Neural cell (in vitro differentiated cells): ENCODE measurements around the gene HDAC5. TPM values are rescaled to one million over a fixed set of nuclear protein-coding genes. Genes with fewer than 3 reads are reported as not detected.

Experiments
- H2AFZ ChIP-seq: fragments of 200-600, 300-800 bp; sonication (generic), shearing (Covaris generic); 2 replicates; pipeline ENCODE4 v1.6.0; 2014; ENCODE audit warnings: low read depth, mild to moderate bottlenecking, antibody characterized with exemption, low read length, moderate library complexity
- H3F3A ChIP-seq: fragments of 200-600 bp; shearing (Covaris generic); 2 replicates; pipeline ENCODE4 v1.6.1; 2016; ENCODE audit warnings: mild to moderate bottlenecking, moderate library complexity, mixed read lengths, antibody characterized with exemption, low read length; ENCODE audit not compliant: insufficient read depth, poor library complexity, severe bottlenecking
- H3K27ac ChIP-seq: fragments of 200-600, 300-800 bp; sonication (generic), shearing (Covaris generic); 2 replicates; pipeline ENCODE4 v1.5.1; 2014; ENCODE audit warnings: mild to moderate bottlenecking, low read length, moderate library complexity
- H3K27me3 ChIP-seq: fragments of 300-800, 200-600 bp; sonication (generic), shearing (Covaris generic); 2 replicates; pipeline ENCODE4 v1.6.0; 2014; ENCODE audit warnings: mild to moderate bottlenecking, low read depth, low read length, moderate library complexity; ENCODE audit not compliant: insufficient read depth
- H3K36me3 ChIP-seq: fragments of 300-800, 200-600 bp; sonication (generic), shearing (Covaris generic); 2 replicates; pipeline ENCODE4 v1.5.1; 2014; ENCODE audit warnings: mild to moderate bottlenecking, antibody characterized with exemption, low read length, moderate library complexity; ENCODE audit not compliant: insufficient read depth
- H3K4me2 ChIP-seq: fragments of 300-800, 200-600 bp; sonication (generic), shearing (Covaris generic); 2 replicates; pipeline ENCODE4 v1.6.0; 2014; ENCODE audit warnings: mild to moderate bottlenecking, low read length
- H3K4me3 ChIP-seq: fragments of 300-800, 200-600 bp; sonication (generic), shearing (Covaris generic); 2 replicates; pipeline ENCODE4 v1.5.1; 2014; ENCODE audit warnings: mild to moderate bottlenecking, low read length, moderate library complexity
- H3K79me2 ChIP-seq: fragments of 200-600 bp; shearing (Covaris generic); replicated peaks from 2 replicates; pipeline ENCODE4 v1.6.0; 2014; ENCODE audit warnings: mild to moderate bottlenecking, low read length, moderate library complexity; ENCODE audit not compliant: insufficient read depth
- H3K9ac ChIP-seq: fragments of 300-800, 200-600 bp; sonication (generic), shearing (Covaris generic); 2 replicates; pipeline ENCODE4 v1.6.1; 2016; ENCODE audit warnings: mild to moderate bottlenecking, low read length, mixed read lengths
- H3K9me2 ChIP-seq: fragments of 200-600 bp; shearing (Covaris generic); 2 replicates; pipeline ENCODE4 v1.6.1; 2016; ENCODE audit warnings: mild to moderate bottlenecking, low read length, mixed read lengths; ENCODE audit not compliant: insufficient read depth
- H3K9me3 ChIP-seq: fragments of 200-600, 300-800 bp; sonication (generic), shearing (Covaris generic); 2 replicates; pipeline ENCODE4 v1.6.1; 2016; ENCODE audit warnings: mild to moderate bottlenecking, mixed run types, low read length, moderate library complexity, mixed read lengths
- H4K20me1 ChIP-seq: fragments of 200-600 bp; shearing (Covaris generic); 2 replicates; pipeline ENCODE4 v1.6.1; 2016; ENCODE audit warnings: mild to moderate bottlenecking, mixed run types; ENCODE audit not compliant: insufficient read depth
- EZH2 ChIP-seq: fragments of 200-600, 300-800 bp; shearing (Covaris generic), sonication (generic); IDR thresholded peaks from 2 replicates; pipeline ENCODE4 v1.6.1; 2014; ENCODE audit warnings: antibody characterized with exemption, low read length, borderline replicate concordance, mild to moderate bottlenecking; ENCODE audit not compliant: insufficient read depth, poor library complexity, severe bottlenecking
- POLR2AphosphoS5 ChIP-seq: IDR thresholded peaks from 2 replicates; pipeline ENCODE4 v1.6.1; 2012
- SMC3 ChIP-seq: fragments of 450-650 bp; conservative IDR thresholded peaks from 2 replicates; pipeline ENCODE4 v1.6.1; 2014; ENCODE audit warnings: antibody characterized with exemption, mild to moderate bottlenecking, moderate library complexity; ENCODE audit not compliant: poor library complexity
- TAF1 ChIP-seq: IDR thresholded peaks from 2 replicates; pipeline ENCODE4 v1.6.1; 2012; ENCODE audit warnings: low read depth
- polyA plus RNA-seq: library from polyadenylated mRNA; depleted of rRNA; stranded (reverse); fragments of >200 nt; gene quantifications from 2 replicates; pipeline ENCODE4 v1.2.3, GENCODE V29; 2014
- small RNA-seq, 3 experiments: library from RNA; depleted of rRNA; stranded (forward); fragments of <200 nt; gene quantifications; one replicate each; pipeline ENCODE3, GENCODE V24; 2012
- TF ChIP-seq, protein P1 (sequence below): fragments of 450-650 bp; IDR thresholded peaks from 2 replicates; pipeline ENCODE4 v1.5.1; 2014; ENCODE audit warnings: antibody characterized with exemption, mild to moderate bottlenecking, moderate library complexity; ENCODE audit not compliant: poor library complexity, severe bottlenecking

Gene HDAC5
- polyA plus RNA-seq, 1 donor from 2014 or later = 97.8 TPM

DNA sequence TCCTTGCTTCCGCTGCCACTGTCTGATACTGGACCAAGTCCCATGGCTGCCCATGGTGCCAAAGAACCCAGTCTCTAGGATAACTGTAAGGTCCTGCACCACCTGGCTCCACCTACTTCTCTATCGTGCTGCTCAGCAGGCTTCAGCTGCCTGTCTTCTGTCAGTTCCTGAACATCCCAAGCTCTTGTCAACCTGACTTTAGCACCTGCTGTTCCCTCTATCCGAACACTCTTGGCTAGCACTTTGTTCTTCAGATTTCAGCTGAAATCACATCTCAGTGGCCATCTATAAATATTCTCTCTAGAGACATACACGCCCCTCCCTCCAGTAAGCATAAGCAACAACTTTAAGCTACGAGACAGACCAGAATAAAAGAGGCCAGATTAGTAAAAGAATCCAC, 93.7 kb downstream of the HDAC5 start:
- Histone ChIP-seq H3K27me3 (no peaks in the 10 kb centered on the region), H3K9me2 (no peaks in the 10 kb centered on the region), H3K9ac (no peak overlapping the region), H3F3A (no peaks in the 10 kb centered on the region), H3K4me3 (no peak overlapping the region), H3K4me2 (no peak overlapping the region), H3K79me2 (no peaks in the 10 kb centered on the region), H2AFZ (no peak overlapping the region), H3K9me3 (no peaks in the 10 kb centered on the region), H3K27ac (no peak overlapping the region), H4K20me1 (no peaks in the 10 kb centered on the region), H3K36me3 (no peaks in the 10 kb centered on the region)
- no peak for TF ChIP-seq TAF1
- TF ChIP-seq EZH2 = no peak
- TF ChIP-seq SMC3 = no peak
- TF ChIP-seq POLR2AphosphoS5 = no peak
- TF ChIP-seq, protein P1, sequence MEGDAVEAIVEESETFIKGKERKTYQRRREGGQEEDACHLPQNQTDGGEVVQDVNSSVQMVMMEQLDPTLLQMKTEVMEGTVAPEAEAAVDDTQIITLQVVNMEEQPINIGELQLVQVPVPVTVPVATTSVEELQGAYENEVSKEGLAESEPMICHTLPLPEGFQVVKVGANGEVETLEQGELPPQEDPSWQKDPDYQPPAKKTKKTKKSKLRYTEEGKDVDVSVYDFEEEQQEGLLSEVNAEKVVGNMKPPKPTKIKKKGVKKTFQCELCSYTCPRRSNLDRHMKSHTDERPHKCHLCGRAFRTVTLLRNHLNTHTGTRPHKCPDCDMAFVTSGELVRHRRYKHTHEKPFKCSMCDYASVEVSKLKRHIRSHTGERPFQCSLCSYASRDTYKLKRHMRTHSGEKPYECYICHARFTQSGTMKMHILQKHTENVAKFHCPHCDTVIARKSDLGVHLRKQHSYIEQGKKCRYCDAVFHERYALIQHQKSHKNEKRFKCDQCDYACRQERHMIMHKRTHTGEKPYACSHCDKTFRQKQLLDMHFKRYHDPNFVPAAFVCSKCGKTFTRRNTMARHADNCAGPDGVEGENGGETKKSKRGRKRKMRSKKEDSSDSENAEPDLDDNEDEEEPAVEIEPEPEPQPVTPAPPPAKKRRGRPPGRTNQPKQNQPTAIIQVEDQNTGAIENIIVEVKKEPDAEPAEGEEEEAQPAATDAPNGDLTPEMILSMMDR = no peak

Small RNA genes within 50 kb of the gene (small RNA-seq; reads per million reads assigned to genes)
- gene RNU6-131P = 0 reads per million in 3 experiments

Other genes with a start within 250 kb of the HDAC5 start
- 25.5 and 34.3 TPM in 2 replicates for gene MPP2, start 216.1 kb downstream of the HDAC5 start, polyA plus RNA-seq
- gene PPY, start 181.2 kb downstream of the HDAC5 start, polyA plus RNA-seq = not detected in 2 replicates
- gene PYY, start 169.7 kb downstream of the HDAC5 start, polyA plus RNA-seq = not detected in 2 replicates
- gene NAGS, start 119.0 kb downstream of the HDAC5 start, polyA plus RNA-seq = 0.50 TPM in 1 of 2 replicates, not detected in the other
- 59.3 and 62.9 TPM in 2 replicates for gene TMEM101, start 108.7 kb downstream of the HDAC5 start, polyA plus RNA-seq
- 9.6 and 12.0 TPM in 2 replicates for gene LSM12, start 57.0 kb downstream of the HDAC5 start, polyA plus RNA-seq
- gene G6PC3, start 52.9 kb downstream of the HDAC5 start, polyA plus RNA-seq = 10.8 and 16.7 TPM in 2 replicates
- 1.3 TPM in 2 replicates for gene HROB, start 18.3 kb upstream of the HDAC5 start, polyA plus RNA-seq
- not detected in 2 replicates for gene ASB16, start 47.1 kb upstream of the HDAC5 start, polyA plus RNA-seq
- 59.9 and 77.4 TPM in 2 replicates for gene TMUB2, start 63.3 kb upstream of the HDAC5 start, polyA plus RNA-seq
- 93.5 and 97.2 TPM in 2 replicates for gene ATXN7L3, start 76.2 kb upstream of the HDAC5 start, polyA plus RNA-seq
- 71.7 and 73.8 TPM in 2 replicates for gene UBTF, start 96.0 kb upstream of the HDAC5 start, polyA plus RNA-seq
- 0.05 TPM in 1 of 2 replicates, not detected in the other for gene SLC4A1, start 144.5 kb upstream of the HDAC5 start, polyA plus RNA-seq
- gene RUNDC3A, start 185.0 kb upstream of the HDAC5 start, polyA plus RNA-seq = 279 and 326 TPM in 2 replicates
- 73.4 and 98.8 TPM in 2 replicates for gene SLC25A39, start 201.2 kb upstream of the HDAC5 start, polyA plus RNA-seq
- gene GRN, start 221.7 kb upstream of the HDAC5 start, polyA plus RNA-seq = 18.9 and 21.8 TPM in 2 replicates
- gene FAM171A2, start 240.2 kb upstream of the HDAC5 start, polyA plus RNA-seq = 73.6 and 88.3 TPM in 2 replicates